Measurements from ENCODE around the gene POLR2I.

DNA sequence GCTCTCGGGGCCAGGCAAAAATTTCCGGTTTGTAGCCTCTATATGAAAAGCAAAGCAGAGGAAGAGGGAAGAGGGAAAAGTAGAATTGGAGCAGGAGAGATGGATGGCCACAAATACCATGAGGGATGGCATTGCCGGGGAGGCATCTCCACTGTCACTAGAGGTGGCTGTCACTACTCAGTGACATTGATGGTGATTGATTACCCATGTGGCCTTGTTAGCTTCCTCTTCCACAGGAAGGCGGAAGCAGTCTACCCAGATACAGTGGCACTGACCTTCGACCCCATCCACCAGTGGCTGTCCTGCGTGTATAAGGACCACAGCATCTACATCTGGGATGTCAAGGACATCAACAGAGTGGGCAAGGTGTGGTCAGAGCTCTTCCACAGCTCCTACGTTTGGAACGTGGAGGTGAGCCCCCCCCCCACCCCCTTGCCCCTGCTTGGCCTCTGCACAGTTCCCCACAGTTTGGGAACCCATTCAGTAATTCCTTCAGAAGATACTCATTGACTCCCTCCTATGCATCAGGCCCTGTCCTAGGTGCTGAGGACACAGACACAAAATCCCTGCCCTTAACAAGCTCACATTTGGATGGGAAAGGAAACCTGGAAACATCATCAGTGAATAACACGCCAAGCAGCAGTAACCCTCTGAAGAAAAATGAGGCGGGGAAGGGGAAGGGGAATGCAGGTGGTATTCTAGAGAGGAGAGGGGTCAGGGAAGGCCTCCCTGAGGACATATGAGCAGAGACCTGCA lies 41.4 kb downstream of the POLR2I start:
- TF ChIP-seq, protein P1, sequence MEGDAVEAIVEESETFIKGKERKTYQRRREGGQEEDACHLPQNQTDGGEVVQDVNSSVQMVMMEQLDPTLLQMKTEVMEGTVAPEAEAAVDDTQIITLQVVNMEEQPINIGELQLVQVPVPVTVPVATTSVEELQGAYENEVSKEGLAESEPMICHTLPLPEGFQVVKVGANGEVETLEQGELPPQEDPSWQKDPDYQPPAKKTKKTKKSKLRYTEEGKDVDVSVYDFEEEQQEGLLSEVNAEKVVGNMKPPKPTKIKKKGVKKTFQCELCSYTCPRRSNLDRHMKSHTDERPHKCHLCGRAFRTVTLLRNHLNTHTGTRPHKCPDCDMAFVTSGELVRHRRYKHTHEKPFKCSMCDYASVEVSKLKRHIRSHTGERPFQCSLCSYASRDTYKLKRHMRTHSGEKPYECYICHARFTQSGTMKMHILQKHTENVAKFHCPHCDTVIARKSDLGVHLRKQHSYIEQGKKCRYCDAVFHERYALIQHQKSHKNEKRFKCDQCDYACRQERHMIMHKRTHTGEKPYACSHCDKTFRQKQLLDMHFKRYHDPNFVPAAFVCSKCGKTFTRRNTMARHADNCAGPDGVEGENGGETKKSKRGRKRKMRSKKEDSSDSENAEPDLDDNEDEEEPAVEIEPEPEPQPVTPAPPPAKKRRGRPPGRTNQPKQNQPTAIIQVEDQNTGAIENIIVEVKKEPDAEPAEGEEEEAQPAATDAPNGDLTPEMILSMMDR (IDR thresholded peaks at IDR 0.05), result no peak
- no peak for TF ChIP-seq POLR2A (IDR thresholded peaks at IDR 0.05; ENCODE audit: low read depth)
- no peak for TF ChIP-seq EP300 (IDR thresholded peaks at IDR 0.05)
